Endodermal cell (in vitro differentiated cells): Measurements from ENCODE around the gene SYNJ2. TPM values are rescaled to one million over a fixed set of nuclear protein-coding genes. Genes with fewer than 3 reads are reported as not detected.
A peak's percentile ranks its signal among the peaks of the same experiment; 100 is the strongest.

ENCODE experiments used
- DNase-seq: peaks from one replicate; pipeline ENCODE4 v3.0.0-alpha.2; 2017
- H3K27ac ChIP-seq: 2 replicates; pipeline ENCODE4 v1.5.1; 2013; ENCODE audit warnings: mild to moderate bottlenecking, low read depth, low read length, moderate library complexity
- H3K27me3 ChIP-seq: 2 replicates; pipeline ENCODE4 v1.6.1; 2013; ENCODE audit warnings: mild to moderate bottlenecking, low read length, moderate library complexity; ENCODE audit not compliant: insufficient read depth, control insufficient read depth, poor library complexity, severe bottlenecking
- H3K36me3 ChIP-seq: 2 replicates; pipeline ENCODE4 v1.7.0; 2013; ENCODE audit warnings: mild to moderate bottlenecking, low read length, moderate library complexity; ENCODE audit not compliant: control insufficient read depth, insufficient read depth
- H3K4me1 ChIP-seq: one replicate; pipeline ENCODE4 v1.7.0; 2013; ENCODE audit warnings: low read length; ENCODE audit not compliant: control insufficient read depth, insufficient read depth
- H3K4me3 ChIP-seq: 2 replicates; pipeline ENCODE4 v1.5.1; 2013; ENCODE audit warnings: mild to moderate bottlenecking, low read length, moderate library complexity
- H3K9ac ChIP-seq: 2 replicates; pipeline ENCODE4 v1.6.1; 2013; ENCODE audit warnings: mild to moderate bottlenecking, low read length, moderate library complexity; ENCODE audit not compliant: poor library complexity, severe bottlenecking; ENCODE audit errors: extremely low read depth
- H3K9me3 ChIP-seq: 2 replicates; pipeline ENCODE4 v1.6.1; 2013; ENCODE audit warnings: mild to moderate bottlenecking, low read length, moderate library complexity; ENCODE audit not compliant: control insufficient read depth
- H3K27ac Mint-ChIP-seq: 2 replicates; pipeline ENCODE4 v1.8.0; 2020; ENCODE audit warnings: mixed read lengths
- H3K27me3 Mint-ChIP-seq: 2 replicates; pipeline ENCODE4 v1.8.0; 2021; ENCODE audit warnings: mild to moderate bottlenecking, mixed read lengths; ENCODE audit not compliant: insufficient read depth
- H3K36me3 Mint-ChIP-seq: 2 replicates; pipeline ENCODE4 v1.8.0; 2020; ENCODE audit warnings: low read depth, mixed read lengths
- H3K4me1 Mint-ChIP-seq: 2 replicates; pipeline ENCODE4 v1.8.0; 2020; ENCODE audit warnings: mixed read lengths
- H3K4me3 Mint-ChIP-seq: 2 replicates; pipeline ENCODE4 v1.8.0; 2020; ENCODE audit warnings: mild to moderate bottlenecking, moderate library complexity, mixed read lengths
- H3K9me3 Mint-ChIP-seq: 2 replicates; pipeline ENCODE4 v1.8.0; 2020; ENCODE audit warnings: mild to moderate bottlenecking, mixed read lengths
- CTCF ChIP-seq: fragments of 200-600 bp; sonication (generic); conservative IDR thresholded peaks from 2 replicates; pipeline ENCODE4 v1.5.0; 2021; ENCODE audit warnings: antibody characterized with exemption, mild to moderate bottlenecking
- WGBS, 2 experiments: methylation state at CpG; one replicate each; pipeline versions ENCODE4 v1.1.5 to v1.1.7; 2013; ENCODE audit warnings: missing lambda C conversion rate in 2 of 2, mixed read lengths in 1 of 2; ENCODE audit not compliant: insufficient coverage in 1 of 2, insufficient read length in 1 of 2; 5-methylcytosine and 5-hydroxymethylcytosine counted together
- total RNA-seq, 2 donors: library from RNA; stranded (reverse); fragmentation: NEBNext Ultra II Directional in 1 of 2; extraction: Animal tissue kit (Norgen Biotek cat#: 25700) in 1 of 2; gene quantifications; 2 replicates in 1 of 2; 3 replicates in 1 of 2; pipeline ENCODE4 v1.2.1, GENCODE V29; 2021

Gene SYNJ2
- total RNA-seq, 2 donors from 2014 or later: 21.2 to 32.8 TPM

GRCh38 chr6:157952861-157953351 lies 28.8 kb upstream of the SYNJ2 start:
- H3K27me3 Mint-ChIP-seq: no peaks in the 10 kb centered on the region
- Histone ChIP-seq H3K9me3 (peaks cover 14% of the 10 kb centered on the region), H3K27ac (no peak overlapping the region), H3K27me3 (no peaks in the 10 kb centered on the region), H3K9ac (no peak overlapping the region), H3K36me3 (no peaks in the 10 kb centered on the region), H3K4me1 (peaks cover 13% of the 10 kb centered on the region), H3K4me3 (no peak overlapping the region)
- peaks cover 2% of the 10 kb centered on the region for H3K36me3 Mint-ChIP-seq
- WGBS, 2 experiments: 97% methylated on average over 4 to 7 of the region's 7 CpGs
- no peak overlapping the region for H3K27ac Mint-ChIP-seq
- H3K4me3 Mint-ChIP-seq: no peak overlapping the region
- peaks cover 23% of the 10 kb centered on the region for H3K4me1 Mint-ChIP-seq
- no peak for TF ChIP-seq CTCF
- H3K9me3 Mint-ChIP-seq: peaks cover 19% of the 10 kb centered on the region
- DNase-seq: no peak

DNA sequence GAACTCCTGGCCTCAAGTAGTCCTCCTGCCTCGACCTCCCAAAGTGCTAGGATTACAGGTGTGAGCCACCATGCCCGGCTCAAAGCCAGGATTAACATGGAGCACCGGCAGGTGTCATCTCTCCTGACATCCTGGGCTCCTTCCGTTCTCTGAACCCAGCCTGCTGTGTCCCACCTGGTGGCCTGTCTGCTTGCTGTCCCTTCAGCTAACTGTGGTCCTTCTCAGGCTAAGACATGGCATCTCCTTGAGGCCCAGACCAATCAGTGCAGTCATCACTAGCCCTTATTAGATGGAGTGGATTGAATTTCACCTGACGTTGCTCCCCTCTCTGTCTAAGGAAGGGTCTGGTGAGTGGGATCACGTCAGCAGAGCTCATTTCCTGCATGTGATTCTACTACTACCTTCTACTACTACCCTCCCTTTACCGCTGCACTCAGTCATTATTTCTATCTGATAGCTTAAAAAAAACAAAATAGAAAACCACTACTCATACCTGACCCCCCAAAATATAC lies 28.0 kb upstream of the SYNJ2 start:
- Histone ChIP-seq H3K27me3 (no peaks in the 10 kb centered on the region), H3K9ac (no peak overlapping the region), H3K4me3 (peak overlapping the region; percentile 65), H3K27ac (no peak overlapping the region), H3K36me3 (no peaks in the 10 kb centered on the region), H3K4me1 (peaks cover 13% of the 10 kb centered on the region), H3K9me3 (peaks cover 22% of the 10 kb centered on the region)
- H3K9me3 Mint-ChIP-seq: peaks cover 26% of the 10 kb centered on the region
- peak overlapping the region; percentile 12 for H3K4me3 Mint-ChIP-seq
- peaks cover 23% of the 10 kb centered on the region for H3K4me1 Mint-ChIP-seq
- peak overlapping the region; percentile 92 for H3K27ac Mint-ChIP-seq
- no peak for TF ChIP-seq CTCF
- WGBS, 2 experiments: 89% methylated on average over 5 to 7 of the region's 7 CpGs
- no peak for DNase-seq
- no peaks in the 10 kb centered on the region for H3K27me3 Mint-ChIP-seq
- peaks cover 3% of the 10 kb centered on the region for H3K36me3 Mint-ChIP-seq

GRCh38 chr6:157954150-157955117 lies 27.2 kb upstream of the SYNJ2 start:
- Mint-ChIP-seq H3K9me3 (peaks cover 33% of the 10 kb centered on the region), H3K4me3 (peak overlapping the region; percentile 12), H3K36me3 (peaks cover 4% of the 10 kb centered on the region), H3K27ac (peak overlapping the region; percentile 92), H3K27me3 (no peaks in the 10 kb centered on the region), H3K4me1 (peaks cover 23% of the 10 kb centered on the region)
- H3K4me3 ChIP-seq: peak overlapping the region; percentile 65
- TF ChIP-seq CTCF: peak; percentile 16
- WGBS, 2 experiments: 82 to 89% methylated on average over 26 to 34 of the region's 34 CpGs
- peak overlapping the region; percentile 42 for H3K9ac ChIP-seq
- DNase-seq: peak; percentile 83
- H3K27ac ChIP-seq: peak overlapping the region; percentile 19
- H3K4me1 ChIP-seq: peaks cover 13% of the 10 kb centered on the region
- H3K36me3 ChIP-seq: no peaks in the 10 kb centered on the region
- no peaks in the 10 kb centered on the region for H3K27me3 ChIP-seq
- peaks cover 27% of the 10 kb centered on the region for H3K9me3 ChIP-seq
